Stomach (tissue), 9 donors: Measurements from ENCODE around the gene BBLN. TPM values are rescaled to one million over a fixed set of nuclear protein-coding genes. Genes with fewer than 3 reads are reported as not detected.

ENCODE experiments used
- DNase-seq, 2 donors: peaks; one replicate each; pipeline versions ENCODE4 v3.0.0 to v3.0.0-alpha.2; 2013 to 2019
- H3K27ac ChIP-seq, 5 donors: fragments of 200-600 bp in 4 of 5; sonication (generic) in 4 of 5; one replicate each; pipeline ENCODE4 v1.5.1; 2013 to 2019; ENCODE audit warnings: mild to moderate bottlenecking in 1 of 5, moderate library complexity in 1 of 5
- H3K27me3 ChIP-seq, 3 donors: fragments of 200-600 bp; sonication (generic); one replicate each; pipeline ENCODE4 v1.5.1; 2017 to 2019; ENCODE audit warnings: mixed run types in 1 of 3
- H3K36me3 ChIP-seq, 4 donors: fragments of 200-600 bp; sonication (generic); 1 replicate in 3 of 4; 2 replicates in 1 of 4; pipeline ENCODE4 v1.5.1; 2016 to 2019
- H3K4me1 ChIP-seq, 4 donors: fragments of 200-600 bp; sonication (generic); one replicate each; pipeline ENCODE4 v1.5.1; 2016 to 2019
- H3K4me3 ChIP-seq, 4 donors: fragments of 200-600 bp; sonication (generic) in 3 of 4; one replicate each; pipeline ENCODE4 v1.5.1; 2016 to 2019; ENCODE audit warnings: mild to moderate bottlenecking in 1 of 4
- H3K9me3 ChIP-seq, 4 donors: fragments of 200-600 bp; sonication (generic); one replicate each; pipeline ENCODE4 v1.5.1; 2016 to 2019
- EP300 ChIP-seq: sonication (generic); formaldehyde crosslinking; IDR thresholded peaks from one replicate; pipeline ENCODE4 v1.6.1; 2017; ENCODE audit warnings: antibody characterized with exemption
- POLR2A ChIP-seq, 4 donors: fragments of 450-650 bp; IDR thresholded peaks; one replicate each; pipeline ENCODE4 v1.6.1; 2016; ENCODE audit warnings: antibody characterized with exemption in 4 of 4, control low read depth in 2 of 4, mild to moderate bottlenecking in 1 of 4, moderate library complexity in 1 of 4
- POLR2AphosphoS5 ChIP-seq, 3 donors: sonication (generic); formaldehyde crosslinking; IDR thresholded peaks; one replicate each; pipeline ENCODE4 v1.6.1; 2016; ENCODE audit warnings: antibody characterized with exemption in 3 of 3
- WGBS, 5 donors: extraction: QIAGEN DNeasy Blood & Tissue Kit in 3 of 5; methylation state at CpG; one replicate each; pipeline versions ENCODE4 v1.1.5 to v1.1.7; 2013 to 2018; 5-methylcytosine and 5-hydroxymethylcytosine counted together
- intact Hi-C: fragments of 100-400 bp; cut with DNase I; formaldehyde crosslinking; loops from one replicate; pipeline ENCODE4 v1.15.1; 2023; ENCODE audit warnings: low total_unique reads
- polyA plus RNA-seq, 3 donors: library from polyadenylated mRNA; stranded (reverse); fragments of 200-250 nt; gene quantifications; one replicate each; pipeline ENCODE4 v1.2.3, GENCODE V29; 2013
- total RNA-seq, 5 donors: library from RNA; depleted of rRNA; stranded (reverse); fragments of >200 nt; gene quantifications; one replicate each; pipeline versions ENCODE4 v1.1.0 to v1.2.3, GENCODE V29; 2014 to 2016
- TF ChIP-seq, protein P1 (sequence below), 7 experiments: fragments of 450-650 bp in 4 of 7; fragments of 200-600 bp in 3 of 7; sonication (generic) in 3 of 7; IDR thresholded peaks; one replicate each; pipeline ENCODE4 v1.5.1; 2016 to 2019; ENCODE audit warnings: antibody characterized with exemption in 7 of 7, control low read depth in 2 of 7, mild to moderate bottlenecking in 1 of 7
- donor health status: healthy with polysubstance abuse.
- donor health status: Bipolar disorder and iron deficiency.
- donor health status: healthy.

The BBLN gene
- total and polyA plus RNA-seq, 8 donors = 17.8 to 193 (median 147) TPM; not detected in 1

DNA sequence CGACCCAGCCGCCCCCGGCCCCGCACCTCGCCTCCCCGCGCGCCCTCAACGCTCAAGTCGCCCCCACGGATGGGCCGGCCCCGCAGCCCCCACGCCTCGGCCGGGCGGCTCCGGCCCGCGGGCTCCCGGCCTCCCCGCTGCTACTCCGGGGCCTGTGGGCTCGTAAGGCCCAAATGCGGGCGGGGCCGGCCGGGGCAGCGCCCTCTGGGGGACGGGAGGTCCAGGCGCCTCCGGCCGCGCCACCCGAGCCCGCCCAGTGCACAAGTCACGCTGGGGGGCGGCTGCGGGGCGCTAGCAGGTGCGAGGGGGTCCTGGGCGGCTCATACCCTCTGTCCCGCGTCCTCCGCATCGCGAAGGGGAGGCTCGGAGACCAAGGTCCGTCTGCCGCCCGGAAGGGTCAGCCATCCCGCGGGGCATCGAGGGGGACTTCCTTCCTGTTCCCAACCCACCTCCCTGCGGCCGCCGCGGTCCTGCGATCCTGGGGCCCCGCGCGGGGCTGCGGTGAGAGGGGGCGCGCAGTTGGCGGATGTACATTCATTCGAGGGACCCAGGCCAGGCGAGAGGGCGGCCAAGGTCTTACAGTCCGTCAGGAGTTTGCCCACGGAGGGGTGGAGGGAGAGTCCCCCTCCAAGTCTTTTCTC, 31.5 kb downstream of the BBLN start, which contains the start of gene CIZ1:
CIZ1 (minus strand) TSS at position 167 of the 641 bp plus-strand sequence. CDS start 715 bp downstream, outside the sequence.
- intact Hi-C loops = no loop called here
- Histone ChIP-seq H3K27ac (peak within 1 kb of the TSS; percentile 88 to 97 (median 94)), H3K4me3 (peak within 1 kb of the TSS; percentile 66 to 97 (median 86)), H3K36me3 (peaks cover 0 to 27% (median 25%) of the 10 kb centered on the region in 4 donors), H3K27me3 (no peaks in the 10 kb centered on the region), H3K4me1 (peaks cover 20 to 40% (median 30%) of the 10 kb centered on the region in 4 donors), H3K9me3 (no peaks in the 10 kb centered on the region)
- 0 to 2% (median 1%) methylated on average over 17 to 71 of the region's 71 CpGs for WGBS, 5 donors
- TF ChIP-seq POLR2A (IDR thresholded peaks at IDR 0.05) (no peak), POLR2AphosphoS5 (IDR thresholded peaks at IDR 0.05) (peak; percentile 31 to 56 (median 54))
- TF ChIP-seq, protein P1, sequence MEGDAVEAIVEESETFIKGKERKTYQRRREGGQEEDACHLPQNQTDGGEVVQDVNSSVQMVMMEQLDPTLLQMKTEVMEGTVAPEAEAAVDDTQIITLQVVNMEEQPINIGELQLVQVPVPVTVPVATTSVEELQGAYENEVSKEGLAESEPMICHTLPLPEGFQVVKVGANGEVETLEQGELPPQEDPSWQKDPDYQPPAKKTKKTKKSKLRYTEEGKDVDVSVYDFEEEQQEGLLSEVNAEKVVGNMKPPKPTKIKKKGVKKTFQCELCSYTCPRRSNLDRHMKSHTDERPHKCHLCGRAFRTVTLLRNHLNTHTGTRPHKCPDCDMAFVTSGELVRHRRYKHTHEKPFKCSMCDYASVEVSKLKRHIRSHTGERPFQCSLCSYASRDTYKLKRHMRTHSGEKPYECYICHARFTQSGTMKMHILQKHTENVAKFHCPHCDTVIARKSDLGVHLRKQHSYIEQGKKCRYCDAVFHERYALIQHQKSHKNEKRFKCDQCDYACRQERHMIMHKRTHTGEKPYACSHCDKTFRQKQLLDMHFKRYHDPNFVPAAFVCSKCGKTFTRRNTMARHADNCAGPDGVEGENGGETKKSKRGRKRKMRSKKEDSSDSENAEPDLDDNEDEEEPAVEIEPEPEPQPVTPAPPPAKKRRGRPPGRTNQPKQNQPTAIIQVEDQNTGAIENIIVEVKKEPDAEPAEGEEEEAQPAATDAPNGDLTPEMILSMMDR (IDR thresholded peaks at IDR 0.05) = peak in 5 of 7 experiments; percentile 16 to 90 (median 75)
- DNase-seq = peak; percentile 84 to 95

DNA sequence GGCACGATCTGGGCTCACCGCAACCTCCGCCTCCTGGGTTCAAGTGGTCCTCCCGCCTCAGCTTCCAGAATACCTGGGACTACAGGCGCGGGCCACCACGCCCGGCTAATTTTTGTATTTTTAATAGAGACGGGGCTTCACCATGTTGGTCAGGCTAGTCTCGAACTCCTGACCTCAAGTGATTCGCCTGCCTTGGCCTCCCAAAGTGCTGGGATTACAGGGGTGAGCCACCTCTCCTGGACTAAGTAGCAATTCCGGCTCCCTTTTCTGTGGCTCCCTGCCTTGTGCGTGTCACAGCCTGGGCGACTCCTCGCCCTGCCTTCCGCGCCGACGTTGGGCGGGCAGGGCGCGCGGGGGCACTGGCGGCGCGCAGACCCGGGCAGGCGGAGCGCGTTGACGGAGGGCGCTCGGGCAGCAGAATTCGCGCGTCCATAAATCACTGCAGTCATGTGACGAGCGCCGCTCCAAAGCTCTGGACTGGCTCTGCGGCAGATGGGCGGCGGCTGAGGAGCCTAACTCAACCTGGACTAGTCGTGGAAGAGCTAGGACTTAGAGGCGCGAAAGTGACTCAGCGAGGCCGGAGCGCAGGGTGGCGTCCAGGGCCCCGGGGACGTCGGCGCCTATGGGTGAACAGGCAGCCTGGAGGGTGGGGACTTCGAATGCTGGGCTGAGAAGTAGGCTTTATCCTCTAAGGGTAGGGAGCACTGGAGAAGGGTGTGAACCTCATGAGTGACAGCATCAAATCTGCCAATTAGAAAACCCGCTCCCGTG, 32.7 kb downstream of the BBLN start:
- H3K27ac ChIP-seq = peak overlapping the region; percentile 88 to 97 (median 94)
- H3K36me3 ChIP-seq = peaks cover 0 to 19% (median 15%) of the 10 kb centered on the region in 4 donors
- no peaks in the 10 kb centered on the region for H3K9me3 ChIP-seq
- peaks cover 20 to 40% (median 30%) of the 10 kb centered on the region in 4 donors for H3K4me1 ChIP-seq
- H3K4me3 ChIP-seq = peak overlapping the region; percentile 66 to 97 (median 86)
- no peaks in the 10 kb centered on the region for H3K27me3 ChIP-seq
- DNase-seq = peak; percentile 87 to 94
- intact Hi-C loops = no loop called here
- TF ChIP-seq POLR2A (IDR thresholded peaks at IDR 0.05) (no peak), POLR2AphosphoS5 (IDR thresholded peaks at IDR 0.05) (peak; percentile 76 to 94 (median 77)), EP300 (no peak)
- TF ChIP-seq, protein P1 (IDR thresholded peaks at IDR 0.05) = peak in 1 of 7 experiments; percentile 29
- WGBS, 5 donors = 9 to 16% (median 13%) methylated on average over 36 to 56 of the region's 56 CpGs

DNA sequence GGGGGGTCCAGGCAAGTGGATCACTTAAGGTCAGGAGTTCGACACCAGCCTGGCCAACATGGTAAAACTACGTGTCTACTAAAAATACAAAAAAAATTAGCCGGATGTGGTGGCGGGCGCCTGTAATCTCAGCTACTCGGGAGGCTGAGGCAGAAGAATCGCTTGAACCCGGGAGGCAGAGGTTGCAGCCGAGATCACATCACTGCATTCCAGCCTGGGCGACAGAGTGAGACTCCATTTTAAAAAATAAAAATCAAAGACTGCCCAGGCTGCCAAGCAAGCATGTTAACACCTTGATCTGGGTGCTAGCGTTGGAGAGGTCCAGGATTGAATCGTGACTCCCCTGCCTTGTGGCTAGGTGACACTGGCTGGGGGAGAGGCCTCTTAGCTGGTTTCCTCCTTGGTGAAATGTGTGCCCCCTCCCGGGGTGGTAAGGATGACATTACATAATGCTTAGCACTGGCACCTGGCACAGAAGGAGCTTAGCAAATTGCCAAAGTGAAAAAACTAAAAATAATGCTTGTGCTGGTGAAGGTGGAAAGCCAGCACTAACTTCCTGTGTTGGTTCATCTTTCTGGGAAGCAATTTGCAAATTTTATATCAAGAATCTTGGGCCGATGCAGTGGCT, 33.5 kb downstream of the BBLN start:
- peak overlapping the region in 2 of 4 donors; percentile 66 to 96 for H3K4me3 ChIP-seq
- H3K36me3 ChIP-seq = peaks cover 0 to 13% (median 9%) of the 10 kb centered on the region in 4 donors
- no peaks in the 10 kb centered on the region for H3K27me3 ChIP-seq
- peaks cover 20 to 40% (median 30%) of the 10 kb centered on the region in 4 donors for H3K4me1 ChIP-seq
- no peak for DNase-seq
- WGBS, 5 donors = 82 to 86% (median 83%) methylated on average over 14 of the region's 14 CpGs
- intact Hi-C loops = no loop called here
- no peaks in the 10 kb centered on the region for H3K9me3 ChIP-seq
- H3K27ac ChIP-seq = peak overlapping the region; percentile 88 to 97 (median 94)
- TF ChIP-seq EP300 = no peak
- TF ChIP-seq, protein P1 (IDR thresholded peaks at IDR 0.05) = no peak
